SK-N-SH (cell line): ENCODE measurements around the gene TIAM2.

Experiments used
- CTCF ChIP-seq: fragments of 200-600 bp; sonication (generic); IDR thresholded peaks from 2 replicates; pipeline ENCODE4 v1.6.1; 2017; ENCODE audit warnings: antibody characterized with exemption, mild to moderate bottlenecking, moderate library complexity
- EZH2phosphoT487 ChIP-seq: fragments of 200-600 bp; sonication (generic); IDR thresholded peaks from 2 replicates; pipeline ENCODE4 v1.6.1; 2017; ENCODE audit warnings: low read depth, mixed run types, mild to moderate bottlenecking, antibody characterized with exemption, moderate library complexity, borderline replicate concordance
- JUND ChIP-seq: IDR thresholded peaks from 2 replicates; pipeline ENCODE4 v1.4.0; 2012
- NRF1 ChIP-seq: IDR thresholded peaks from 2 replicates; pipeline ENCODE4 v1.6.1; 2012; ENCODE audit warnings: low read depth, mild to moderate bottlenecking, low read length
- POLR2AphosphoS5 ChIP-seq: IDR thresholded peaks from 2 replicates; pipeline ENCODE4 v1.6.1; 2012; ENCODE audit warnings: low read depth, low read length
- RCOR1 ChIP-seq: fragments of 150-350 bp; IDR thresholded peaks from 2 replicates; pipeline ENCODE4 v1.6.1; 2017; ENCODE audit warnings: antibody characterized with exemption, low read length
- SIN3A ChIP-seq: IDR thresholded peaks from 2 replicates; pipeline ENCODE4 v1.6.1; 2012; ENCODE audit warnings: low read depth, mild to moderate bottlenecking, low read length, moderate library complexity, borderline replicate concordance
- TAF1 ChIP-seq: IDR thresholded peaks from 2 replicates; pipeline ENCODE4 v1.6.1; 2012; ENCODE audit warnings: low read depth, mild to moderate bottlenecking, low read length, moderate library complexity, borderline replicate concordance
- TCF12 ChIP-seq: IDR thresholded peaks from 2 replicates; pipeline ENCODE4 v1.4.0; 2012
- USF1 ChIP-seq: IDR thresholded peaks from 2 replicates; pipeline ENCODE4 v1.4.0; 2012; ENCODE audit warnings: low read depth, borderline replicate concordance
- YY1 ChIP-seq: IDR thresholded peaks from 2 replicates; pipeline ENCODE4 v1.4.0; 2012; ENCODE audit warnings: low read depth, mild to moderate bottlenecking

- TF ChIP-seq RCOR1 (no peak), CTCF (no peak), POLR2AphosphoS5 (no peak), USF1 (no peak), TAF1 (no peak), TCF12 (no peak), YY1 (no peak), NRF1 (no peak), EZH2phosphoT487 (no peak), JUND (no peak), SIN3A (no peak)
Observed at GRCh38 chr6:155252581-155252980, 257.5 kb downstream of the TIAM2 start.
